ENCODE measurements around the gene TNC.

Gene TNC

DNA sequence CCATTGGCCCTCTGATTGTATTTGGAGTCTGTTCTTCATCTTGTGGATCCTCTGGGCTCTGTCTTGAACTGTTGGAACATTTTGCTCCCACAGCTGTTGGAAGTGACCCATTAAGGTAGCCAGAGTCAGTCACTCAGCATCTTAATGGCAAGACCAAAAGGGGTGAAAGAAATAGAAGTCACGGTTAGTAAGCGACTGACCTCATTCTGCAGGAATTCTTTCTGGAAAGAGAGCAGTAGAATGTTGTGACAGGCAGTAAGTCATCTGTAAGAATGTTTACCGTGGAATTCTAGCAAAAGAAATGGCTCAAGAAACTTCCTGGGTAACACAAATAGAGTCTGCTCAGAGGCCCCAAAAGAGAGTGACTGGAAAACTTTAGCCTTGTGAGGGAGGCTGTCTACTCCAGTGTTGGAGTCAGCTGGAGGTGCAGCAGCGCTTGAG lies 28.6 kb upstream of the TNC start:
- TF ChIP-seq, protein P1, sequence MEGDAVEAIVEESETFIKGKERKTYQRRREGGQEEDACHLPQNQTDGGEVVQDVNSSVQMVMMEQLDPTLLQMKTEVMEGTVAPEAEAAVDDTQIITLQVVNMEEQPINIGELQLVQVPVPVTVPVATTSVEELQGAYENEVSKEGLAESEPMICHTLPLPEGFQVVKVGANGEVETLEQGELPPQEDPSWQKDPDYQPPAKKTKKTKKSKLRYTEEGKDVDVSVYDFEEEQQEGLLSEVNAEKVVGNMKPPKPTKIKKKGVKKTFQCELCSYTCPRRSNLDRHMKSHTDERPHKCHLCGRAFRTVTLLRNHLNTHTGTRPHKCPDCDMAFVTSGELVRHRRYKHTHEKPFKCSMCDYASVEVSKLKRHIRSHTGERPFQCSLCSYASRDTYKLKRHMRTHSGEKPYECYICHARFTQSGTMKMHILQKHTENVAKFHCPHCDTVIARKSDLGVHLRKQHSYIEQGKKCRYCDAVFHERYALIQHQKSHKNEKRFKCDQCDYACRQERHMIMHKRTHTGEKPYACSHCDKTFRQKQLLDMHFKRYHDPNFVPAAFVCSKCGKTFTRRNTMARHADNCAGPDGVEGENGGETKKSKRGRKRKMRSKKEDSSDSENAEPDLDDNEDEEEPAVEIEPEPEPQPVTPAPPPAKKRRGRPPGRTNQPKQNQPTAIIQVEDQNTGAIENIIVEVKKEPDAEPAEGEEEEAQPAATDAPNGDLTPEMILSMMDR (IDR thresholded peaks at IDR 0.05; ENCODE audit: low read depth, low read length) = no peak
- DNase-seq (ENCODE audit: low read depth, low spot score) = peak; percentile 90
- H3K4me3 ChIP-seq (ENCODE audit: low read depth, low read length) = no peak overlapping the region
- in situ Hi-C loops (cut with HindIII; ENCODE audit: low sequenced_read_pairs) = no loop called here

GRCh38 chr9:115144706-115145105 lies 26.7 kb upstream of the TNC start:
- TF ChIP-seq, protein P1 (IDR thresholded peaks at IDR 0.05; ENCODE audit: low read depth, low read length) = no peak
- H3K4me3 ChIP-seq (ENCODE audit: low read depth, low read length) = no peak overlapping the region
- peak; percentile 58 for DNase-seq (ENCODE audit: low read depth, low spot score)
- in situ Hi-C loops (cut with HindIII; ENCODE audit: low sequenced_read_pairs) = no loop called here

DNA sequence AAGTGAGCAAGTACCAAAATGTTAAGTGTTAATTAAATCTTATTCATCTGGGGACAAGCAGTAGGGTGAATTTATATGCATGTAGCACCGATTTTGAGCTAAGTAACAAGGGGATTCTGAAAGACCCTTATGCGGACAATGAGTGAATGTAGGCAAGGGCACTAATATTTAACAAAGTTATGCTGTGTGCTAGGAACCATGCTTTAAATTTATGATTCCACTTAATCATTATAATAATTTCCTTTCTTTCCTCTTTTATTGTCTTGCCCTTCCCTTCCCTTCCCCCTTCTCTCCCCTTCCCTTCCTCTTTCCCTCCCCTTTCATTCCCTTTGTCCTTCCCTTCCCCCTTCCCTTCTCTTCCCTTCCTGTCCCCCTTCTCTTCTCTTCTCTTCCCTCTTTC lies 25.7 kb upstream of the TNC start:
- no peak for DNase-seq (ENCODE audit: low read depth, low spot score)
- H3K4me3 ChIP-seq (ENCODE audit: low read depth, low read length) = no peak overlapping the region
- in situ Hi-C loops (cut with HindIII; ENCODE audit: low sequenced_read_pairs) = no loop called here
- TF ChIP-seq, protein P1 (IDR thresholded peaks at IDR 0.05; ENCODE audit: low read depth, low read length) = no peak

- DNase-seq (ENCODE audit: low read depth, low spot score) = no peak
- in situ Hi-C loops (cut with HindIII; ENCODE audit: low sequenced_read_pairs) = no loop called here
These were observed 24.7 kb upstream of the TNC start for GRCh38 chr9:115142517-115143270.

GRCh38 chr9:115142090-115142489 lies 24.1 kb upstream of the TNC start:
- TF ChIP-seq, protein P1 (IDR thresholded peaks at IDR 0.05; ENCODE audit: low read depth, low read length) = no peak
- DNase-seq (ENCODE audit: low read depth, low spot score) = no peak
- in situ Hi-C loops (cut with HindIII; ENCODE audit: low sequenced_read_pairs) = no loop called here
- no peak overlapping the region for H3K4me3 ChIP-seq (ENCODE audit: low read depth, low read length)

More at GRCh38 chr9:115142517-115143270, 24.7 kb upstream of the TNC start:
- TF ChIP-seq, protein P1 (IDR thresholded peaks at IDR 0.05; ENCODE audit: low read depth, low read length) = no peak
- no peak overlapping the region for H3K4me3 ChIP-seq (ENCODE audit: low read depth, low read length)

DNA sequence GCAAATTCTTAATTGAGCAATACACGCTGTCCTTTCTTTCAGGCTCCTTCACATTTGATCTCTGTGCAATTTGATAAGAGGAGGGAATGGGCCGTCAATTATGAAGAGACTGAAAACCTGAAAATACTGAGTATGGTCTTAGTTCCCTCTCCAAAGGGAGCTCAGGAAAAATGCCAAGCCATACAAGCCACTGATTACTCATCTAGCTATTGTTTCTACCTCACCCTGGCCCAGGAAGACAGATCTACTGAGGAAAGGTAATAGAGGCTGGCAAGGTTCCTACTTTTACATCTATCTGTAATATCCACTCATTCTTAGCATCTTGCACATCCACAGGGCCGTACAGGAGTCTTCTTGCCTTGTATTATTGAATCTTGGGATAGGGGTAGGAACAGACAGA lies 23.7 kb upstream of the TNC start:
- TF ChIP-seq, protein P1 (IDR thresholded peaks at IDR 0.05; ENCODE audit: low read depth, low read length) = no peak
- no peak for DNase-seq (ENCODE audit: low read depth, low spot score)
- in situ Hi-C loops (cut with HindIII; ENCODE audit: low sequenced_read_pairs) = no loop called here
- H3K4me3 ChIP-seq (ENCODE audit: low read depth, low read length) = no peak overlapping the region

Measured in astrocyte of the spinal cord (primary cell).